ENCODE results near the gene BBS5. TPM values are rescaled to one million over a fixed set of nuclear protein-coding genes. Genes with fewer than 3 reads are reported as not detected.

Gene BBS5
- total RNA-seq, 1 experiment from 2014 or later: 0.55 TPM

DNA sequence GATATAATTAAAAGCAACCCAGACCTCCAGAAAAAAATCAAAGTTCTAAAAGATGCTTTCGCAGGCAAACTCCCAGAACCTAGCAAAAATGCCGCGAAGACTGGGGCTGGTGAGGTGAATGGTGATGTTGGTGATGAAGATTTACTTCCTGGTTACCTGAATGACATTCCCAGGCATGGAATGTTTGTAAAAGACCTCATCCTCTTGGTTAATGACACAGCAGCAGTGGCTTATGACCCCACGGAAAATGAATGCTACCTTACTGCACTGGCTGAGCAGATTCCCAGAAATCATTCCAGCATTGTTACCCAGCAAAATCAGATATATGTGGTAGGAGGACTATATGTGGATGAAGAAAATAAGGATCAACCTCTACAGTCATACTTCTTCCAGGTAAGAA, 31.2 kb downstream of the BBS5 start:
- no CpG with 5 or more reads among the region's 4 CpGs for WGBS (ENCODE audit: extremely low coverage, insufficient read length, low lambda C conversion rate)
- Histone ChIP-seq H4K91ac (ENCODE audit: insufficient read length, low read depth, low read length) (no peak overlapping the region), H2BK12ac (ENCODE audit: insufficient read length, low read depth, low read length) (no peak overlapping the region), H3K56ac (ENCODE audit: insufficient read length, low read depth, low read length) (no peak overlapping the region), H3K14ac (ENCODE audit: insufficient read depth, low read length) (no peak overlapping the region), H2BK15ac (ENCODE audit: low read depth, low read length) (no peak overlapping the region), H3T11ph (ENCODE audit: low read length) (no peak overlapping the region), H2BK20ac (ENCODE audit: low read depth, low read length, poor library complexity, severe bottlenecking) (no peak overlapping the region), H3K9ac (ENCODE audit: extremely low read depth, insufficient read length, low read length) (no peak overlapping the region), H3K9me3 (ENCODE audit: control insufficient read depth, low read depth, low read length) (no peaks in the 10 kb centered on the region), H3K4me1 (ENCODE audit: insufficient read depth, low read length) (no peaks in the 10 kb centered on the region), H2BK5ac (ENCODE audit: insufficient read length, low read length) (no peak overlapping the region), H3K4ac (ENCODE audit: low read depth, low read length) (no peak overlapping the region), H4K20me1 (ENCODE audit: control insufficient read depth, insufficient read depth, insufficient read length) (no peaks in the 10 kb centered on the region), H3K79me1 (ENCODE audit: insufficient read depth, low read depth, low read length, poor library complexity, severe bottlenecking) (no peaks in the 10 kb centered on the region), H4K8ac (replicated peaks; ENCODE audit: insufficient read length, low read depth, low read length) (no peak overlapping the region), H2BK120ac (ENCODE audit: low read depth, low read length, poor library complexity, severe bottlenecking) (no peak overlapping the region), H3K18ac (ENCODE audit: insufficient read length, low read depth, low read length) (no peak overlapping the region), H3K4me2 (ENCODE audit: insufficient read depth, insufficient read length, low read length) (no peak overlapping the region), H2AFZ (ENCODE audit: low read length) (no peak overlapping the region), H3K23me2 (ENCODE audit: insufficient read length, low read depth, low read length, poor library complexity, severe bottlenecking) (no peaks in the 10 kb centered on the region), H3K23ac (ENCODE audit: insufficient read length, low read depth, low read length) (no peak overlapping the region), H3K27ac (ENCODE audit: insufficient read length, low read depth, low read length) (no peak overlapping the region), H4K5ac (ENCODE audit: insufficient read length, low read depth, low read length) (no peak overlapping the region), H2AK5ac (ENCODE audit: insufficient read length, low read length) (no peak overlapping the region), H3K27me3 (ENCODE audit: insufficient read depth, low read length) (no peaks in the 10 kb centered on the region), H3K79me2 (ENCODE audit: insufficient read depth, low read length) (no peaks in the 10 kb centered on the region)
- Mint-ChIP-seq H3K4me1 (peaks cover 10 to 14% of the 10 kb centered on the region in 2 experiments), H3K27me3 (ENCODE audit: low read depth) (no peaks in the 10 kb centered on the region; the same call in 1 of the 2 replicates), H3K27ac (no peak overlapping the region), H3K36me3 (ENCODE audit: insufficient read depth in 1 of 3, low read depth in 3 of 3) (0 out of 7 replicates have a peak, but pooled peaks cover 0 to under 1% (median 0%) of the 10 kb centered on the region in 3 experiments), H3K9me3 (peaks cover 0 to 2% of the 10 kb centered on the region in 2 experiments; a peak in 3 of 5 replicates), H3K4me3 (no peak overlapping the region)
- TF ChIP-seq, protein P1, sequence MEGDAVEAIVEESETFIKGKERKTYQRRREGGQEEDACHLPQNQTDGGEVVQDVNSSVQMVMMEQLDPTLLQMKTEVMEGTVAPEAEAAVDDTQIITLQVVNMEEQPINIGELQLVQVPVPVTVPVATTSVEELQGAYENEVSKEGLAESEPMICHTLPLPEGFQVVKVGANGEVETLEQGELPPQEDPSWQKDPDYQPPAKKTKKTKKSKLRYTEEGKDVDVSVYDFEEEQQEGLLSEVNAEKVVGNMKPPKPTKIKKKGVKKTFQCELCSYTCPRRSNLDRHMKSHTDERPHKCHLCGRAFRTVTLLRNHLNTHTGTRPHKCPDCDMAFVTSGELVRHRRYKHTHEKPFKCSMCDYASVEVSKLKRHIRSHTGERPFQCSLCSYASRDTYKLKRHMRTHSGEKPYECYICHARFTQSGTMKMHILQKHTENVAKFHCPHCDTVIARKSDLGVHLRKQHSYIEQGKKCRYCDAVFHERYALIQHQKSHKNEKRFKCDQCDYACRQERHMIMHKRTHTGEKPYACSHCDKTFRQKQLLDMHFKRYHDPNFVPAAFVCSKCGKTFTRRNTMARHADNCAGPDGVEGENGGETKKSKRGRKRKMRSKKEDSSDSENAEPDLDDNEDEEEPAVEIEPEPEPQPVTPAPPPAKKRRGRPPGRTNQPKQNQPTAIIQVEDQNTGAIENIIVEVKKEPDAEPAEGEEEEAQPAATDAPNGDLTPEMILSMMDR (conservative IDR thresholded peaks at IDR 0.05): no peak
- DNase-seq: no peak
